ENCODE measurements around the gene APP. TPM values are rescaled to one million over a fixed set of nuclear protein-coding genes. Genes with fewer than 3 reads are reported as not detected.
"Not testable (repeated sequence)": the region's sequence is repeated elsewhere in the genome, so short reads cannot be mapped to it uniquely, and the experiment has no call there.

Gene APP
- total RNA-seq, 1 donor from 2014 or later: 334 TPM

DNA sequence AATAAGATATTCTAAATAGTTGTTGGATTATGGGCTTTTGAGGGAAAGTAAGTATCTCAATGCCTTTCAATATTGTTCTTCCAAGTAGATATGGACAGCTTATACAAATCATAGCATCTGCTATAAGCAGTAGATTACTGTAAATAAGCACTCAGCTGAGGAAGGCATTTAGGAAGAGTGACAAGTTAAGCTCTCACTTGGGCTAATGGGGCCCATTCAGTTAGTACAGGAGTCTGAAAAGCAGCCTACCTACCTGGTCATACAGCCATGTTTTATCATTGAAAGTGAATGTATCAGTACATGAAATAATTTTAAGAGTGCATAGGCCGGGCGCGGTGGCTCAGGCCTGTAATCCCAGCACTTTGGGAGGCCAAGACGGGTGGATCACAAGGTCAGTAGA lies 73.1 kb downstream of the APP start:
- DNase-seq: no peak

DNA sequence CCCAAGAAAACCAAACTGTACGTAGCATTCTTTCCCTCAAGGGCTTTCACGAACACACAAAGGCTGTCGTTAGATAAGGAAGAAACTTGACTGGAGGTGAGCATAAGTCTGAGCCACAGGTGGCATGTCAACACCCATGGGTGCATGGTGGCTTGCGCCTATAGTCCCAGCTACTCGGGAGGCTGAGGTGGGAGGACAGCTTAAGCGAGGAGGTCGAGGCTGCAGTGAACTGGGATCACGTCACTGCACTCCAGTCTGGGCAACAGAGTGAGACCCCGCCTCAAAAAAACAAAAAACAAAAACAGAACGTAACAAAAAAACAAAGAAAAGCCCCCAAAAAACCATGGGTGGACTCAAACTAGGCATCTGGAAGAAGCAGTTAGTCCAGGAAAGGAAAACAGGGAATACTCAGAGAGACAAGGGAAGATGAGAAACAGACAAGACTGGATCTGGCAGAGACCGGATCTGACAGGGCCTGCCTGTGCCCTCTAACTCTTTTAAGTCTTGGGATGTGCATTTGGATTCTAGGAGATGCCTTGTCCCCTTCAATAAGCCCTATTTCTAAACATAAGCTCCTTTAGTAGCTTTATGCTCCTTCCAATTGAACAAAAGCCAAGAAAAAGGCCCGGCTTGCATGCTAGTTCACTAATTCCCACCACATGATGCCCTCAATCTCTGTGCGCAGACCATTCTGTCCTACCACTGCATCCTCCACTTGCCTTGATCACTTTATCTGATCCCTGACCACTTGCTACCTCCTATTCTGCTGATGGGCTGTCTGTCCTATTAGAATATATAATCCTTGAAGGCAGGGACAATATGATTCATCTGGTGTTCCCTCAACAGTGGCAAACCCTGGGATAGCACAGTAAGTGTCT lies 73.8 kb downstream of the APP start:
- DNase-seq: peak; percentile 49

DNA sequence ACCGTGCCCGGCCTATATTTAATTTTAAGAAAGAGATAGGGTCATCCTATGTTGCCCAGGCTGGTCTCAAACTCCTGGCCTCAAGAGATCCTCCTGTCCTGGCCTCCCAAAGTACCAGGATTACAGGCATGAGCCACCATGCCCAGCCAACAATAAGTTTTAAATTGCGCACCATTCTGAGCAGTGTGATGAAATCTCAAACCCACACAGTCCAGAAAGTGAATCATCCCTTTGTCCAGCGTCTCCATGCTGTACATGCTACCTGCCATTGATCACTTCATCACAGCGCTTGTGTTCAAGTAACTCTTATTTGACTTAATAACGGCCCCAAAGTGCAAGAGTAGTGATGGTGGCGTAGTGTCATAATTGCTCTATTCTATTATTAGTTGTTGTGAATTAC lies 75.4 kb downstream of the APP start:
- DNase-seq: no peak

DNA sequence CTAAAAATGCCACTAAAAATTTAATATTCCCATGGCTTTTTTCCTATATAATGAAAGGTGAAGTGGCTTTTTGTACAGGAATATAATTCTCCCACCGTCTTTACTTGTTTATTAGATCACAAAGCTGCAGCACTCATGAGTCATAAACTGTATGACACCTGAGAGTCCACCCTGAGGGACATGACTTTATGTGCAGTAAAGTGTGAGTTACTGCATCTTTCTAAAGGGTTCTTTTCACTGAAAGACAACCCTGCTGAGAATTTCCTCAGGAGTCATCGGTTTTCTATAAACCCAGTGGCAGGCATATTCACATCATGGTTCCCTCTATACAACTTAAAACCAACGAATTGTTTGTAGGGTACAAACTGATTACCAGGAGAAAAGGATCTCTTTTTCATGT lies 77.4 kb downstream of the APP start:
- no peak for DNase-seq

DNA sequence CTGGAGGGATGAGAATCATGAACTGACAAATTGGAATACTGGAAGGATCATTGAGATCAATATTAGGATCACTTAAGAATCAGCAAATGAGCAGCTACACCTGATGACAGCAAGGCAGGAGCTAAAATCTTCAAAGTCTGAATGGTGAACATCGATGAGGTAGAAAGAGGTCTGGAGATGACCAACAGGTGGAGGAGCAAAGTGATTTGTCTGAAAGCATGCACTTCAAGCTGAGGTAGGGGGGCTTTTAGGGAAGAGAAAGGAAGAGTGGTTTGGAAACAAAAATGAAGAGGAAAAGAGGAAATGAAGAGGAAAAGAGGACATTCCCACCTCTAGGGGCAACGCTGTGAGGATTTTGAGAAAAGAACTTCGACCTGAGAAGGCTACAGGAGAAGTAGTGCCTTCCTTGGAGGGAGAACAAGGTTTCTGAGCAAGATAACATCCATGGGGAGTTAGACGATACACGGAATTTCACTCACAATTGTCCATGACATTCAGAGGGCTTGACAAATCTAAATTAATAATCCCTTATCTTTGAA lies 79.0 kb downstream of the APP start:
- no peak for DNase-seq

DNA sequence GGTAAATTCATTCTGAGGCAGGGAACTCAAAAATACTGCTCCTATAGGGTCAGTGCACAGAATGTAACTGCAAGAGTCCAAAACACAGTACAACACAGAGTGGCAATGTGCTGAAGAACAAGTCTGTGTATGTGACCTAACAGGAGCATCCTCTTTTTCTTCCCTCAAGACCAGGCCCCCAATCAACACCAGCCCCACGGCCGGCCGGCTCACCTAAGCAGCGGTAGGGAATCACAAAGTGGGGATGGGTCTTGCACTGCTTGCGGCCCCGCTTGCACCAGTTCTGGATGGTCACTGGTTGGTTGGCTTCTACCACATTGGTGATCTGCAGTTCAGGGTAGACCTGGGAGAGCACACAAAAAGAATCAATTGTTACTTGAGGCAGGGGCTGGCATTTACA lies 80.8 kb downstream of the APP start:
- DNase-seq: no peak

DNA sequence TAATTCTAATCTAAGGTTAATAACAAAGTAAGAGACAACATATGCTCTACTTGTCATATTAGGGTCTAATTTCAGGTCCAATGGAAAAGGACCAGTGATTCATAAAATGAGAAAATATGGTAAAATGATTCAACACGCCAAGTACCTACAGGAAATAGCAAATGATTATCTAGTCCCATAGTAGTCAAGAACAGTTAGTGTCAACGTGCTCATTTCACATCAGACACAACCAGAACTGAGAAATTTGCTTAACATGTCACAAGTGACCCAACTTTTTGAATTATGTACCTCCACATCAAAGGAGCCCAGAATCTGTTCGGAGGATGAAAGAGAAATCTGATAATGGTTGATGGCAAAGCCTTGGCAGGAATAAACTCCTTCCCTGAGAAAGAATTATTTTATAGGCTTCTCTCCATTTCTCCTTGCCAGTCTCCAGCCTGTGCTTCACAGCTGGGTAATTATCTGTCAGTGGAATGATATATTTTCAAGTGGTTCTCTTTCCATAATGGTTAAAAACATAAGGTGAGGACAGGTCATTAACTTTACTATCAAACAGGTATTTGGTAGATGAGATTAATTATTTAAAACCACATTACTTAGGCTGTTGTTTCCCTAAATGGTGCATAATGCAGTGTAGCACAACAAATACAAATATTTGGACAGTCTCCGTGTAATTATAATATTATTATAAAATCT lies 83.2 kb downstream of the APP start:
- DNase-seq: no peak

DNA sequence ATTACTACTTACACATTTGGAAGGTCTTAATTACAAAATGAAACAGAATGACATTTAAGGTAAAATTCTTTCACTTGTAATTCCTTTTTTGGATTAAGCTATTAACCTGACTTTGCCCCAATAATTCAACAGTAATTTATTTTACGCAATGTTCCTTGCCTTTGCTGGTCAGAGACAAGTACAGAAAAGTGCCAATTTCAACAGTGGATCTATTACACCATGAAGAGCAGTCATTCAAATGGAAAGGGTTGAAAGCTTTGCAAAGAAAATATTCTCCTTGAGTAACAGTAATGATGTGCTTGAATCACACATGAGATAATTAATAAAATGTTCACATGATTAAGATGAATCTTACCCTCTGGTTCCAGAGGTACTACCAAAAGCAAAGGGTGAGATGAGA lies 84.7 kb downstream of the APP start:
- DNase-seq: no peak

DNA sequence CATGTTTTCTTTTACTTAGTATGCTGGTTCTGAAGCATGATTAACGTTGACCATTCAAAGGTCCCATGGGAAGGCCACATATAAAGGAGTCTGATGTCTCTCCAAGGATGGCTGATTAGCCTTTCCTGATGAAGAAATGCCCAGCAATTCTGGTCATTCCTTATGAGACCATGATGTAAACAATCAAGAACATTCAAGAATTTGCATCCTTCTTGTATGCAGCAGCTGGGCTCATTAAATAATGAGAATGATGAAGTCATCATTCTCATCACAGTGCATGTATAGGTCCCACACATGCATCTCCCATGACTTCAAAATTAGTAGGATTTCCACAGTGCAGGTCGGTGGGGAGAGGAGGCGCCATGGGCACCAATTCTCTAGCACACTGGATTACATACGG lies 85.4 kb downstream of the APP start:
- DNase-seq: no peak

DNA sequence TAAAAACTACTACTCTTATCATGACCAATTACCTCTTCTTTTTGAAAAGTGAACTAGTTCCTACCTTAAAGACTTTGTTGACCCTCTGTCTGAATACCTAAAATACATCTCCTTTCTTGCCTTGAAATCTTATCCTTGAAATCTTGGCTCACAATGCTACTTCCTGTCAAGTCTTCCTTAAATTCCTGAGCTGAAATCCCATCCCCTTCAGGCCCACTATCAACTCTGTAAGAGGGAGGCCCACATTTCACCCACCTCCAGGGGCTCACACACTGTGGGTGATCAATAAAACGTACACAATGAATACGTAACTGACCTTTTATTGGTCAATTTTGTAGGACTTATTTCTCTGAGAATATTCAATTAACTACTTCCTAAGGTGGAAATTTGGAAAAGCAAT lies 88.0 kb downstream of the APP start:
- DNase-seq: no peak

DNA sequence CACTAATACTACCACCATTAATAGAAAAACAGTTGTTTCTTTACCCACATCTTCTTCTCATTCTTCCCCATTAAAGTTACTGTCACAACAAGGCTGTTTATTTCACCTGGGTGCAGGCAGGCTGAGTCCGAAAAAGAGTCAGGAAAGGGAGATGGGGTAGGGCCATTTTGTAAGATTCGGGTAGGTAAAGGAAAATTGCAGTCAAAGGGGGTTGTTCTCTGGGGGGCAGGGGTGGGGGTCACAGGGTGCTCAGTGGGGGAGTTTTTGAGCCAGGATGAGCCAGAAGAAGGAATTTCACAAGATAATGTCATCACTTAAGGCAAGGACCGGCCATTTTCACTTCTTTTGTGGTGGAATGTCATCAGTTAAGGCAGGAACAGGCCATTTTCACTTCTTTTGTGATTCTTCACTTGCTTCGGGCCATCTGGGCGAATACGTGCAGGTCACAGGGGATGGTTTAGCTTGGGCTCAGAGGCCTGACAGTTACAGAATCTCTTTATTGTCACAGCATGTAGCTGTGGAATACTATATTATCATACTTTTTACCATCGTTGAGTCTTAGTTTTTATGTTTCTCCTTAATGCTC lies 89.3 kb downstream of the APP start:
- not testable (repeated sequence) for DNase-seq

DNA sequence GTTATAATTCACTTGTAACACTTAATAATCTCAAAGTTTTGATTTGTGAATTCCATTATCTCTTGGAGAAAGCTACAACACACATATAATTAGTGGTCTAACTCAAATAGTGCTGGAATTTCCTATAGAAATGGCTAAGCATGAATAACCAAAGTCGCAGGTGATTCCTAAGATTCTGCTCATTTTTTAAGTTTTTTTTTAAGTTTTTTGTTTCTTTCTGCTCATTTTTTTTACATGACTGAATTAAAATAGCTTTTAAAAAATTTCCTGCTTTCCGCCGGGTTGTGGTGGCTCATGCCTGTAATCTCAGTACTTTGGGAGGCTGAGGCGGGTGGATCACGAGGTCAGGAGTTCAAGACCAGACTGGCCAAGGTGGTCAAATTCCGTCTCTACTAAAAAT lies 90.4 kb downstream of the APP start:
- DNase-seq: no peak

DNA sequence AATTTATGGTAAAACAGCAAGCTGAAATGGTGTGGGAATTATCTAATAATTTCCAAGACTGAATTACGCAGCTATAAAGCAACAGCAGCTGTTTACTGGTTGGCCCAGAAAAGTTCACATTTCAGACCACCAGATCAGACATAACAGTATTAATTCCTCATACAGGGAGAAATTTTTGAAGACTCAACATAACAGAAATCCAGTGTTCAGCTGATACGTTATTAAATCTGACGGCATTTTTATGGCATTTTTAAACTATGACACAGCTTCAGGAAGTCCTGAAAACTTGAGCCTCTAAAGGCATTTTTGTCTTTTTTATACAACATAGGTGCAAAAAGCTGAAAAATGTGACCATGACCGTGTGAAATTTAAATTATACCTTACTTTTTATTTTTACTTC lies 91.2 kb downstream of the APP start:
- DNase-seq: peak; percentile 28

DNA sequence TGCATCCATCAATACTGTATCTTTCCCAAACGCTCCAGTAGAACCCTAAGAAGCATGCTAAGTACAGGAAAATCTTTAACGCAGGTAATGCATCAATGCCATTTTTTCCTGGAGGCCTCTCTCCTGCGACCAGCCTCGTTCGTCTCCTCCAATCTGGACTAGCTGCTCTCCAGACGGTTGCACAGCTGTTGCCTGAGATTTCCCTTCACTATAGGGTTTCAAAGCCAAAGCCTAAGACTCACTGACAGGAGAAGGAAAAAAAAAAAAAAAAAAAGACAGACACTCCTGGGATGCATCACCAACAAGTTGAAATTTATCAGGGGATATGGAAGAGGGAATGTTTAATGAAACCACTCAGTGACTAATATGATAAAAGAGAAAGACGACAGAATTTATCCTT lies 93.0 kb downstream of the APP start:
- DNase-seq: peak; percentile 76

DNA sequence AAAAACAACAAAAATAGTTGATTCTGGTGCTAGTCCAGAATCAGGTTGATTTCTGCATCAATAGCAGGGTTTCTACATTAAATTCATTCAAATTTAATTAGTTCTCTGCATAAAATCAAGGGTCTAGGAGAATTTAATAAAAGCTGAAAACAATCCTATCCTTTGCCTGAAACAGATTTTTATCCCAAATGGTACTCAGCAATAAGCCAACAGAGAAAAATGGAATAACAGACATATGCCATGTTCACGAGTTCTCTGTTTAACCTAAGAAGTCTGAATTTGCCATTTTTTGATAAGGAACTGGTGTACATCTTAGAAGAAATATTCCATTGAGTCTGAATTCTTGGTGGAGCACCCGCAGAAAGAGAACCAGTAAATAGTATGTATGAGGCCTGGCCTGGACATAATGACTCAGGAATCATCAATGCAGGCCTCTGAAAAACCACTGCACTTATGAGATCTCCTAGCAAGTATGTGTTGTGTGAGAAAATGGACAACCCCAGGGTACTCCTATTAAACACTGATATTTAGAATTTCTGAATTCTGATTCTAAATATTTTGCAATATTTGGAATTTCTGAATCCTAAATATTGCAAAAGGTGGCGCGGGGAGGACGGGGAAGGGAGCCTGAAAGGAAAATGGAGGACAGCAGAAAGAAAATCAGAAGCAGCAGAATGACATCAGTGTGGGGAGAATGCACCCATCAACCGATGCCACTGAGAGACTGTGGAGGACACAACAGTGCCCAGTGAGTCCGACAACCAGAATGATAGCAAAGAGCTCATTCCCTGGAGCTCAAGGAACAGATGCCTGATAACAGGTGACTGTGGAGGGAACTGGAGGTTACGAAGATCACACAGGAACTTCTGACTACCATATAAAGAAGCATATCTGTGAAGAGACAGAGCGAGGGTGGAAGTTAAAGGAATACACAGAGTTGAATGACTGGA lies 97.6 kb downstream of the APP start:
- DNase-seq: no peak

DNA sequence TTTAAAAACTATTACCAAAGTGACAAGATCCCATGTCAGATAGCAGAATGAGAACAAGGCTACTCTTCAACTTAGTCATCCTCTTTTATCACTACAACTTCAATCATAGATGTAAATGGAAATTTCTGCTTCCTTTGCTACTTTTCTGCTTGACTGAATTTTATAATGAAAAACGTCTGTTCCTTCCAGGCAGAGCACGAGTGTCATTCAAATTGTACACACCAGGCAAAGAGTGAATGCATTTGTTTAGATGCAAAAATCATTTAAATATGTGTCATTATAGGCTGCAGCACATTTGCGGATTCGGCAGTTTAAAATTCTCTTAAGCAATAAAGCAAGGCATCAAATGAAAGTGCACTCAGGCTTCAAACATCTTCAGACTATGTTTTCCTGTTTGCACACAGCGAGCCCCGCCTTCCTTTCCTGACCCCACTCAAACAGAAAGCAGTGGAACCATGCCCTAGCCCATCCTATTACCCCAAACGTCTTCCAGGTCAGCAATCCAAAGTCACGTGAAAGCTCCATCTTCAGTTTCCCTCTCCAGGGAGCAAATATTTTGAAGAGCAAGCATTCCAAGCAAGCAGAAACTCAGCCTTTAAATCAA lies 99.6 kb downstream of the APP start:
- DNase-seq: peak; percentile 45

DNA sequence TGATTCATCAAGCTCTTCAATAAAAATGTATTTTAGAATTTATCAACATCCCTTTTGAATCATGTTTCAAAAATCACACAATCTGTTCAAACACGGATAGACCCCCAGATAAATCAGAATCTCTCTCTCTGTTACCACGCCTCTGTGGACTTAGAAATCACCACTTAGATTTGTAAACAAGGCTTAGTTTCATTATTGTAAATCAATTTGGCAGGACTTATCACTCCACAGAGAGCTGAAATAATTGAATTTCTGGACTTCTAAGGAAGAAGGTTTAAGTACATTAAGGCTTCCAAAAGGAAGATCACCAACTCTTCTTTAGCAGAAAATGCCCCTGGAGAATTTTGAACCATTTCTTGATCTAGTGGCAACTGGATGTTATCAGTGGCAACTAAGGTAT lies 100.4 kb downstream of the APP start:
- no peak for DNase-seq

DNA sequence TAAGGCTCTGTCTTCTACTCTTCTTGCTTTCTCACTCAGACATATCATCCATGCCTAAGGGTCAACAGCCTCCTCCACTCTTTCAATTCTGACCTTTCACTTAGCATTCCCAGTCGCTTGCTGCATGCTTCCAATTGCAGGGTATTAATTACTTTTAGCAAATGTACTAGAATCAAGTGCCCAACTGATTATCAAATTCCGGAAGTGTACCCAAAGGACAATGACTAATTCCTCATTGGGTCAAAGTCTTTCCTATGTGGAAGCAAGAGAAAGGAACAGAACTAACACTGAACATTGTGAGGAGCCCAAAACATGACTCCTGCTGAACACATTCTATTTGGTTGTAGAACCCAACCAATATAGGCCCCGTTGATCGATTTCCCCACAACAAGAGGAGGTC lies 101.8 kb downstream of the APP start:
- no peak for DNase-seq

DNA sequence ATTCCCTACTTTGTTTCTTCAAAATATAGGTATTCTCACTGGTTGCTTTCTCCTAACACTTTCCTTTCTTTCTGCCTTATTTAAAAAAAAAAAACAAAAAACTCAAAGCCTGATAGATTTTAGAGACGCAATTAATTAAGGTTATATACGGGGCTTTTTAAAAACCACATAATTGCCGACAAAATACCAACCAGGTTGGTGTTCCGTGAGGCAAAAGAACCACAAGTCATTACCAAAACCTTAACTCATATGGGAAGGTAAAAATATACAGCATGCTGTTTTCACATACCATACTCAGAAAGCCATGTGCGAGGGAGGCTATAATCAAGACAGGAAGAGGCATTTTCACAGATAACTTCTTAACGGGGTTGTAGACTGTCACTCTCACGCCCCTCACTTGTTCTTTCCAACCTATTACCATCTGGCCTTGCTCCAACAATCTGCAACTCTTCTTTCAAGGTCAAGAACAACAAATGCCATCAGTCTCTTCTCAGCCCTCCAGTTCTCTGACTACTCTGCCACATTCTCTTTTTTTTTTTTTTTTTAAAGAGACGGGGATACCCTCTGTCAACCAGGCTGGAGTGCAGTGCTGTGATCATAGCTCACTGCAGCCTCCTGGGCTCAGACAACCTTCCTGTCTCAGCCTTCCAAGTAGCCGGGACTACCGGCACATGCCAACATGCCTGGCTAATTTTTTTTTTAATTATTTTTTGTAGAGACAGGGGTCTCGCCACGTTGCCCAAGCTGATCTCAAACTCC lies 102.6 kb downstream of the APP start:
- DNase-seq: no peak

DNA sequence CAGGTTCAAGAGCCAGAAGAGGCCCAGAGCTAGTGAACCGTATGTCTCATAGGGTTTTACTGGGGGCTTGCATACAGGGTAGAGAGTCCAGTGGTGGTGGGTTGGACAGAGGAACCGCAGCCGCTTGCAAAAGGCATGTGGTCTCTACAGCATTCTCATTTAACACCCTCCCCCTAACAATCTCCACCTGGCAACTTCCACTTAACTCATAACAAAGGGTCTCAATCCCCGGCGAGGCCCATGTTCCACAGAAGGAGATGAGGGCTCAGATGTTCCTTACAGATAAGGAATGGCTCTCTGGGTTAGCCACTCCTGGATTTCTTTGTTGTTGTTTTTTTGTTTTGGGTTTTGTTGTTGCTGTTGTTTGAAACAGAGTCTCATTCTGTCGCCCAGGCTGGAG lies 106.1 kb downstream of the APP start:
- DNase-seq: no peak

DNA sequence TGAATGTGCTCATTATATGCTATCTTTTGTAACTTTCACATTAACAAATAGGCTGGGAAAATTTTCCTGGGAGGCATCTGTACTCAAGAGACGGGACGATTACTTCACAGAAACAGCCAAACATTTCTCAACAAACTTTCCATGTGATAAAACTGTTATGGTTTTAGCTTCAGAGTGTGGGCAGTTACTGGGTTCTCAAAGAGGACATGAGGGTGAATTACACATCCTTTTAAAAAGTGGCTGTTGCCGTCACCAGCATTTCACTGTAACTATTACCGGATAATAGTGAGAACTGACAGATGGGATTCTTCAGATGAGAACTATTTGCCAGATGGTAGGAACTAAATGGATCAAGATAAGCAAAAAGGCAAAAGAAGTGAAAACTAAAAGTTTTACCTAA lies 109.1 kb downstream of the APP start:
- DNase-seq: no peak
